Right lobe of liver (tissue), 4 donors: ENCODE data around the gene PRDM1.

ENCODE experiments used
- CTCF ChIP-seq, 4 donors: fragments of 200-600 bp in 3 of 4; fragments of 450-650 bp in 1 of 4; IDR thresholded peaks; one replicate each; pipeline versions ENCODE4 v1.5.1 to v1.8.0; 2016 to 2022; ENCODE audit warnings: antibody characterized with exemption in 4 of 4, mild to moderate bottlenecking in 2 of 4
- POLR2A ChIP-seq: fragments of 450-650 bp; IDR thresholded peaks from one replicate; pipeline ENCODE4 v1.6.1; 2017; ENCODE audit warnings: antibody characterized with exemption, mild to moderate bottlenecking
- donor health status: DM: no; HTN: no; CAD: no.
- donor health status: DM: no; HTN: no; CAD: no.
- donor health status: DM: no; HTN: yes; CAD: no.

DNA sequence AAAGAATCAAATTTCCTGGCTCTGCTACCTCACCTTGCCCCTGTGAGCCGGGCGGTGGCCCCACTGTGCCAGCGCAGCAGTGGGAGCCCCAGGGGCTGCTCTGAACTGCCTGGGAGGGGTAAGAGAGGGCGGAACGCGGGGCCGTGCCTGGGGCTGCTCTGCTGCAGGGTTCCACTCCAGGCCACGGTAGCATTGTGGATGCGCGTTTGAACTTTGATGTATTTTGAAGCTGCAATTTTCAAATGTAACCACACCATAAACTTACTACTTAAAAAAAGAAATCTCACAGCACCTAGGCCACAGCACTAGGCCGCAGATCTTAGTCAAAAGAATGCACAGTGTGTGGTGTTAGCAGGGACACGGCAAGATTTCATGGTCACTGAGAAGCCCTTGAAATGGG, 57.5 kb downstream of the PRDM1 start:
- no peak for TF ChIP-seq CTCF (IDR thresholded peaks at IDR 0.05)
- no peak for TF ChIP-seq POLR2A
